Stimulated activated CD8-positive, alpha-beta memory T cell treated with anti-CD3 and anti-CD28 coated beads, Interleukin-12 subunit alpha, Interleukin-12 subunit beta, amount 100 ng/mL, for 24 hours (primary cell): ENCODE results near the gene WSB1.
"Not testable (repeated sequence)": the region's sequence is repeated elsewhere in the genome, so short reads cannot be mapped to it uniquely, and the experiment has no call there.

Source experiments
- DNase-seq: peaks from one replicate; pipeline ENCODE4 v3.0.0-alpha.2; 2020; ENCODE audit errors: extremely low read depth

WSB1 gene

GRCh38 chr17:27315796-27316465, 22.0 kb downstream of the WSB1 start:
- DNase-seq = no peak

GRCh38 chr17:27318228-27318627, 24.3 kb downstream of the WSB1 start:
- no peak for DNase-seq

GRCh38 chr17:27318633-27319032, 24.7 kb downstream of the WSB1 start:
- DNase-seq = no peak

- no peak for DNase-seq
These were observed 25.8 kb downstream of the WSB1 start for GRCh38 chr17:27319541-27320221.

GRCh38 chr17:27320222-27320560, 26.3 kb downstream of the WSB1 start:
- no peak for DNase-seq

- DNase-seq = no peak
These were observed 27.5 kb downstream of the WSB1 start for GRCh38 chr17:27321372-27321771.

- no peak for DNase-seq
These were observed 28.1 kb downstream of the WSB1 start for GRCh38 chr17:27322026-27322425.

- DNase-seq = no peak
These were observed 29.0 kb downstream of the WSB1 start for GRCh38 chr17:27322690-27323508.

GRCh38 chr17:27323538-27324215, 29.8 kb downstream of the WSB1 start:
- DNase-seq = no peak

- DNase-seq = no peak
These were observed 30.9 kb downstream of the WSB1 start for GRCh38 chr17:27324771-27325339.

- no peak for DNase-seq
These were observed 32.1 kb downstream of the WSB1 start for GRCh38 chr17:27326051-27326450.

GRCh38 chr17:27326585-27326984, 32.7 kb downstream of the WSB1 start:
- no peak for DNase-seq

GRCh38 chr17:27327397-27327796, 33.5 kb downstream of the WSB1 start:
- no peak for DNase-seq

GRCh38 chr17:27327871-27328270, 34.0 kb downstream of the WSB1 start:
- no peak for DNase-seq

- DNase-seq = not testable (repeated sequence)
These were observed 34.8 kb downstream of the WSB1 start for GRCh38 chr17:27328686-27329085.

GRCh38 chr17:27329146-27329805, 35.4 kb downstream of the WSB1 start:
- DNase-seq = no peak

- no peak for DNase-seq
These were observed 38.1 kb downstream of the WSB1 start for GRCh38 chr17:27332047-27332393.

GRCh38 chr17:27332485-27333409, 38.8 kb downstream of the WSB1 start:
- peak; percentile 74 for DNase-seq

- no peak for DNase-seq
These were observed 39.6 kb downstream of the WSB1 start for GRCh38 chr17:27333410-27333980.

- DNase-seq = no peak
These were observed 42.3 kb downstream of the WSB1 start for GRCh38 chr17:27336184-27336583.
